ENCODE measurements around the gene AGPAT1.

AGPAT1 gene

DNA sequence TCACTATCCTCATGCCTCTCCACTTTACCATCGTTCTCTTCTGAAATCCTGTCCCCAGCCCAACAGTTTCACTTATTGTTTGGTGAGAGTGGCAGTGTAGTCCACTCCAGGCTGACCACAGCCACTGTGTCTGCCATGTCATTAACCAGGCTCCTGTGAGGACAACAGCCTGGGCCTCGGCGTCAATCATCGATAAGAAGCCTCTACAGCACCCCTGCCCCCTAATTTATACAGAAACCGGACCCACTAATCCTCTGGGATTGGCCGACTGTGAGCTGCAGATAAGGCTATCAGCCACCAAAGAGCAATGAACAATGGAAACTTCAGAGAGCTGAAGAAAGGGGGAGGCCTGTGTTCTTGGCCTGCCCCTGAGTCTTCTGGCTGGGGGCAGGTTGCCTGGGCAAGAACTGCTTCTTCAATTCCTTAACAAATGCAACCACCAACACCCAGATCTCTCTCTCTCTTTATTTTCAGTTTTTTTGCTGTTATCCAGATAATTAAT is 8.1 kb downstream of the AGPAT1 start:
- no peak for DNase-seq

DNA sequence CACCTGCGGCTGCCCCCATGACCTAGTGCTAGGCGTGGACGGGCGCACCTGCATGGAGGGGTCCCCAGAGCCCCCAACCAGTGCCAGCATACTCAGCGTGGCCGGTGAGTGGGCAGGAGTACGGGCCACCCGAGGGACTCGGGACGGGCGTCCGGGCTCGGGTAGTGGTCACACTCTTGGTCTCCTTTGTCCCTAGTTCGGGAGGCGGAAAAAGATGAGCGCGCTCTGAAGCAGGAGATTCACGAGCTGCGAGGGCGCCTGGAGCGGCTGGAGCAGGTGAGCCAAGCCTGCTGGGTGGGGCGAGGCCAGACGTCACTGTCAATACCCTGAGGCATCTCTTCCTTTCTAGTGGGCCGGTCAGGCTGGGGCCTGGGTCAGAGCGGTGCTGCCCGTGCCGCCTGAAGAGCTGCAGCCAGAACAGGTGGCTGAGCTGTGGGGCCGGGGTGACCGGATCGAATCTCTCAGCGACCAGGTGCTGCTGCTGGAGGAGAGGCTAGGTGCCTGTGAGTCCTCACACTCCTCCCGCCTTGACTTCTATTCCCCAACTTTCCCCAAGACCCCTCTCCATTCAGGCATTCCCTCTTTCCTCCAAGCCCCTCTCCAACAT is 8.6 kb downstream of the AGPAT1 start:
- no peak for DNase-seq

DNA sequence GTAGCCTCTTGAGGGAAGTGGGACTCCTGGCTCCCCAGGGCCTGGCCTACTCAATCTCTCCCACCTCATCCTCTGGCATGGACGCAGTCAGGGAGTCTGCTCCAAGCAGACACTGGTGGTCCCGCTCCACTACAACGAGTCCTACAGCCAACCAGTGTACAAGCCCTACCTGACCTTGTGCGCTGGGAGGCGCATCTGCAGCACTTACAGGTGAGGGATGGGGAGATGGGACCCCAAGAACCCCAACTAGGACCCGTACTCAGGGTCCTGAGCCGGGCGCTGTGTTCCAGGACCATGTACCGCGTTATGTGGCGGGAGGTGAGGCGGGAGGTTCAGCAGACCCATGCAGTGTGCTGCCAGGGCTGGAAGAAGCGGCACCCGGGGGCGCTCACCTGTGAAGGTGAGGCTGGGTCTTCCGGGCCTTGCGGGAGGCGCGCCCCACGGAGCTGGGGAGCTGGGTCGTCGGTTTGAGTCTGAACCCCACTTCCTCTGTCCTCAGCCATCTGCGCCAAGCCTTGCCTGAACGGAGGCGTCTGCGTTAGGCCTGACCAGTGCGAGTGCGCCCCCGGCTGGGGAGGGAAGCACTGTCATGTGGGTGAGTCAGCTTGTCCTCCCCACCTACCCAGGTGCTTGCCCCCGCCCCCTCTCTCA is 9.3 kb downstream of the AGPAT1 start:
- no peak for DNase-seq

DNA sequence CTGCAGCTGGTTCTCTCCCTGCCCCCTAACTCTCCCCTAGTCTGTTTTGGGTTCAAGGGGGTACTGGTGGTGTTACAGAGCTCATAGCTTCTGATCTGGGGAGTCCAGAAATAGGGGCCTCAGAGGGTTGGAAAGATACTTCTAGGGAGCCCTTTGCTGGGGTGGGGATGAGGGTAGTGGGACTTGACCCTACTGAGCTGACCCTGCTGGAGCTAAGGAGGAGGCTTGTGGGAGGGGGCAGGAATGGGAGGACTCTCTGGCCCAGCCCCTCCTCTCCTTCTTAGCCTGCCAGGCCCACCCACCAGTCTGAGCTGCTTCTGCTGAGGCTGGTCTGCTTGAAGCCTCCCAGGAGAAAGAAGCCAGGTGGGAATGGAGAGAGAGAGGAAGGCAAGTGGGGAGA is 11.6 kb downstream of the AGPAT1 start, which contains the start of gene EGFL8:
Gene EGFL8, plus strand, starts transcription at position 301 of the 400 bp plus-strand sequence. CDS start 1,571 bp downstream, outside the sequence.
- no peak for DNase-seq

DNA sequence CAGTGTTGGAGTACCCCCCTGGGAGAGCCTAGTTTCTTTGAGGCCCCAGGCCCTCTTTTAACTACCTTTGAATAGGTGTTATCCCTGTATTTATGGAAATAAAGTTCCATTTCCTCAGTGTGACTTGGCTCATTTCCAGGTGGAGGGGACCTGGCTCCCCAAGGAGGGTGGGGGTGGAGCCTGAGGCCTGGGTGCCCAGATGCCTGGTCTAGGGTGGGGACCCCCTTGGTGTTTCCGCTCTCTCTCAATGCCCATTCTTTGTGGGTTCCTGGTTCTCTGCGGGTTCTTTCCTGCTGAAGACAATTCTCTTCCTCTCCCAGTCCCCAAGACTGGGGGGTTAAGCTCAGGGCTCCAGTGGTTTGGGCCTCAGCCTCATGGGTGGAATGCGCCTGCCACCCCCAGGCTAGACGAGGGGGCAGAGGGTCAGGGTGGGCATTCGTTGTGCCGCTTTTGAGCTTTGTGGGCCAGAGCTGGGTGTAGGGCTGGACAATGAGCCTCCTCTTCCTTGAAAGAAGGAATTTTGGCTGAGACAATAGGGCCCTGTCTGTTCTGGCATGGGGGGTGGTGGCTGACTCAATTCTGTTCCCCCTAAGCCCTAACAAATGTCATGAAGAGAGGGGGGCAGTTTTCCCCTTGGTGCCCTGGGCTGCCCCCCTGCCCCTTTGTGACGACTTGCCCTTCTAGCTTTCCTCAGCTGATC is 12.2 kb downstream of the AGPAT1 start:
- no peak for DNase-seq

DNA sequence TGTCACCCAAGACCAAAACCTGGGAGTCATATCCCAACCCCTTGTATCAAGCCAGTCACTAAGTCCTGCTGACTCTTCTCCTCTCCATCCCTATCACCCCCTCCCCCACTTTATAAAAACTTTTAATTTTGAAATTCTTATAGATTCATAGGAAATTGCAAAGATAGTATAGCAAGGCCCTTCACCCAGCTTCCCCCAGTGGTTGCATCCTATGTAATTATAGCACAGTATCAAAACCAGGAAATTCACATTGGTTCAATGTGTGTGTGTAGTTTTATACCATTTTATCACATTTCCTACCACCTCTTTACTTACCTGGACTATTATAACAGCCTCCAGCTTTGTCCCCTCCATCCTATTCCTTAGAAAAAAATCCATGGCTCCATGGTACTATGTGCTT is 17.8 kb downstream of the AGPAT1 start:
- DNase-seq: no peak

DNA sequence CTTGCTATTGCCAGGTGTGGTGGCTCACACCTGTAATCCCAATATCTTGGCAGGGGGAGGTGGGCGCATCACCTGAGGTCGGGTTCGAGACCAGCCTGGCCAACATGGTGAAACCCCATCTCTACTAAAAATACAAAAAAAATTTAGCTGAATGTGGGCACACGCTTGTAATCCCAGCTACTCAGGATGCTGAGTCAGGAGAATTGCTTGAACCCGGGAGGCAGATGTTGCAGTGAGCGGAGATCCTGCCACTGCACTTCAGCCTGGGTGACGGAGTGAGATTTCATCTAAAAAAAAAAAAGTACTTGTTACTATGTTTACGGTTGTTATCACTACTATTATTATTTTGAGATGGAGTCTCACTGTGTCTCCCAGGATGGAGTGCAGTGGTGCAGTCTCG is 19.0 kb downstream of the AGPAT1 start:
- DNase-seq: no peak

DNA sequence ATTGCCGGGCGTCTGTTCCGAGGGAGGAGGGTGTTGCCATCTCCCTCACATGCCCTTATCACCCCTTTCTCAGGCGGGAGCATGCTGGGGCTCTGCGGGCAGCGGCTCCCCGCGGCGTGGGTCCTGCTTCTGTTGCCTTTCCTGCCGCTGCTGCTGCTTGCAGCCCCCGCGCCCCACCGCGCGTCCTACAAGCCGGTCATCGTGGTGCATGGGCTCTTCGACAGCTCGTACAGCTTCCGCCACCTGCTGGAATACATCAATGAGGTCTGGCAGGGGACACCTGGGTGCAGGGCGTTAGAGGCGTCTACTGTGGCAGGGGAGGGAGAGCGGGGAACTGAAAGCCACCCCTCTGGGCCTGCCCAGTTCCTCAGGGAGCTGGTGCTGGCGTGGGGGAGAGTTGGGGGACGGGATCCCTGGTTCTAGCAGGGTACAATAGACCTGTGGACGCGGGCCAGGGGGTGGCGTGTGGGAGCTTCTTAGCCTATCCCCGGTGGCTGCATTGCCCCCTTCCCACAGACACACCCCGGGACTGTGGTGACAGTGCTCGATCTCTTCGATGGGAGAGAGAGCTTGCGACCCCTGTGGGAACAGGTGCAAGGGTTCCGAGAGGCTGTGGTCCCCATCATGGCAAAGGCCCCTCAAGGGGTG is 21.2 kb downstream of the AGPAT1 start:
- DNase-seq: peak; percentile 57

DNA sequence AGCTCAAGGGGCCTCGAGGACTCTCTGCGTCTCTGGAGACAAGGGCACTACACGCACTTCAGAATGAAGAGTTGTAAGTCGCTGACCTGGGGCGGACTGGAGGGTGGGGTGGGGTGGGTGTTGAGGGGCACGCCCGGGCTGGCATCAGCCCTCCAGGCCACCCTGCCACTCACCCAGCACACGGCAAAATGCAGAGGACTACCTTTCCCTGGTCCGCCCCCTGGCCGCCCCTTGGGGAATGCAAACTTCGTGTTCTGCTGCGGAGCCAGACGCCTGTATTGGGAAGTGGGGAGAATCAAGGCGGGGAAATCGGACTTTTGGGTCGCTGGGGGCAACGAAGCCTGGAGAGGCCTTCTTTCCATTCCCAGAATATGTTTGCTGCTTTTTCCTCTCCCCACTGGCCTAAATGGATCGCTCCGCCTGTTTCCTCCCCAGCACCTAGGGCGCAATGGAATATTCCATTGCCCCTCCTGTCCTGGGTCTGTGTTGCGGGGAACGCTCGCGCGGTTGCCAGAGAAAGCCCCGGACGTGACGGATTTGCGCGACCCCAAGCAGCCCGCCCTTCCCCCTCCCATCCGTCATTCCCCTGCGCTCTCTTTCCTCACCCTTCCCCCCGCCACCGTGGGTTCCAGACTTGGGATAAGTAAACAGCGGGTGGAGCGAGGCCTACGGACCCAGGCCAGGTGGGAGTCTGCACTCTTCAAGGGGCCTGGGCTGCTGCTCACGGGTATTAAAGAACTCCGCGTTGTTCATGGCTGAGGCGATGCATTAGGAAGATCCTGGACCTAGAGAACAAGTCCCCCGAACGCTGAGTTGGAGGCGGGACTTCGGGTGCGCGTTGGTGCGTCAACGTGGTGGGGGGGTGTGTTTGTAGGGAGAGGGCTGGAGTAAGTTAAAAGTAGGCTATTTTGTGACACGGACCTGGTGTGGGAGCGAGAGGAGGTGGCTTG is 22.0 kb downstream of the AGPAT1 start, which contains the start of gene PPT2:
Gene PPT2, plus strand, starts transcription at position 578 of the 950 bp plus-strand sequence. CDS start 454 bp downstream, outside the sequence.
- DNase-seq: peak; percentile 69

DNA sequence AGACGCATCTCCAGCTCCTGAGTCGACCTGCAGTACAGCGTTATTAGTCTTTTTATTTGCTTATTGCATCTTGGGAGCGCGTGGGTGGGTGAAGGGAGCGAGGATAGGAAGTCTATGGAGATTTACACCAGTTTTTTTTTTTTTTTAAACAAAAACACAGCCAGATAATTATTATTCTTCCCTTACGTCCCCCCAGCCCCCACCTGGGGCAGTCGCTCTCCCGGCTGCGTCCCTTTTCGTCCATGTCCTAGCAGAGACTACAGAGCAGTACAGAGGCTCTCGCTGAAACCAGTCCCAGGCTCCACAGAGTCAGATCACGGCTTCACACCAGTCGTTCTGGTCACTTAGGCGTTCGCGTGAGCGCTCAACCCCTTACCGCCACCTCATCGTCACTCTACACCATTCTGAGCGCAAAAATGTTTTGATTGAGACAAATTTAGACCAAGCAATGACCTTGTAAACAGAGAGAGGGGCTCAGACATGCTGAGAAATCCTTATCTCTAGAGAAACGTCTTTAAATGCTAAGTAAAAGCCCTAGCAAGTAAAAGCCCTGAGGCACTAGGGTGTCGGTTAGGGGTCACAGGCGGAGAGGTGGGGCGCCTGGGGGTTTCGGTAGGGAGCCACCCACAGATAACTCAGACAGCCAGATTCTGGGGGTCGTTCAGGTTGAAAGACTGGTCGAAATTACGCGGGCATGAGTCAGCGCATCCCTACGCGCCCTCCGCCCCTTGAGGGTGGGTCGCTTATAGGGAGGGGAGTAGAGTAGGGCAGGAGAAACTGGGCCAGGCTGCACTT is 22.9 kb downstream of the AGPAT1 start:
- no peak for DNase-seq

DNA sequence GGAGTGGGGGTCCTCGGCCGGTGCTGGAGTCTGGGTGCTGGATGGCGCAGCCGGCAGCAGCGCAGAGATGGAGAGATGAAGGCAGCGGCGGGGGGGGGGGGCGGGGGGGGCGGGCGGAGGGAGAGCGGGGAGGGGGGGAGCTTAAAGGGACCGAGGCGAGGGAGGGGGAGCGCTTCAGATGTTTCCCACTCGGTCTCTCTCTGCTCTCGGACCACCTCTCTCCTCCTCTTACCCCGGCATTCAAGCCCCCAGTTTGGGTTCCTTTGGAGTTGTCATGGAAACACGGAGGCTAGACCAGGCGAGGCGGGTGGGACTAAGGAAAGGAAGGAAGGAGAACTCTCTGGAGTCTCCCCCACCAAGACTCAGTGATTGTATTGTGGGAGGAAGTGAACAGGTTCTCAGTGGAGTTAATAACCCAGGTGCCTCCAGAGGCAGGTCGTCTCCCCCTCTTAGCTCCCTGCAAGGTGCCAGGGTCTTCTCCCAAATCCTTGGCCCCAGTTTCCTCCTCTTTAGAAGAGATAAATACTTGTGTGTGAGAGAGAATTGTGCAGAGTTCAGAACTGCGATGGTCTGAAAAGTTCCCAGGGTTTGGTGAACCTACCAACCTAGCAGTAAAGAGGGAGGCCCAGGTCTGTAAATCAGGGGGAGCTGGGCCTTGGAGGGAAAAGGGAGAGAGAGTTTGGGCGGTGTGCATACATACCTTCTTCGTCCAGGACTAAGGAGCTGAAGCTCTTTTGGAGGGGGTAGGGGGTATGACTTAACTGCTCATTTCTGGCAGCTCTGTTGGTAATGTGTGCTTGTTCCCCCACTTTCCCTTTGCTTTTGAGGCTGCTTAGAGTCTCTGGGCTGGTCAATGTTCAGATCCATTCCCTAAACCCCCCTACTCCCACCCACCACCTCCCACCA is 23.8 kb downstream of the AGPAT1 start, which contains the start of gene PRRT1:
Gene PRRT1, minus strand, starts transcription at position 77 of the 906 bp plus-strand sequence. CDS start 112 bp downstream, outside the sequence.
- DNase-seq: no peak

DNA sequence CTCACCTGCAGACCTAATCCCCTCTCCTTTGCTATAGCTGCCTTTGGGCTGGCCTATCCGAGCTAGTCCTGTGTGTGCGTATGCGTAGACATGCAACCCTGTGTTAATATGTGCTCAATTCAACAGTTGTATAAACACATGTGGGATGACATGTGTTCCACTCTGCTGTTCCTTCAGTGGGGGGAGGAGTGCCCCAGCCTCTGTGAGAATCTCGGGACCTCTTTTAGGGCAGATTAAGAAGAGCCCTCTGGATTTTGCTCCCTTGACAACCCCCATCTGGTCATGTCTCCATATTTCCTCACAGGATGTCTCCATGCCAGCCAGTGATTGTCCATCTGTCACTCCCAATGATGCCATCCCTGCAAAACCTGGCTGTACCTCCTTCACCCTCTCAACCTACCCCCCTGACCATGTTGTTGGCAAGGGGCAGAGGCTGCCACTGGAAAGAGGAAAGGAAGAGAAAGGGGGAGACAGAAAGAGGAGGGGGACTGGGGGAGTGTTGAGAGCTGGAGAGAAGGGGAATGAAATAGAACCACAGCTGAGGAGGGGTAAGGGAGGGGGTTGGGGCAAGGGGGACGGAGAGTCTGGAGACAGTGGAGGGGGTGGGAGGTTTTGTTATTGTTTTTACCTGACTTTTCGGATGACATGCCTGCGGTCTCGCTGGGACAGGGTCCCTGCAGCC is 24.6 kb downstream of the AGPAT1 start:
- DNase-seq: no peak

DNA sequence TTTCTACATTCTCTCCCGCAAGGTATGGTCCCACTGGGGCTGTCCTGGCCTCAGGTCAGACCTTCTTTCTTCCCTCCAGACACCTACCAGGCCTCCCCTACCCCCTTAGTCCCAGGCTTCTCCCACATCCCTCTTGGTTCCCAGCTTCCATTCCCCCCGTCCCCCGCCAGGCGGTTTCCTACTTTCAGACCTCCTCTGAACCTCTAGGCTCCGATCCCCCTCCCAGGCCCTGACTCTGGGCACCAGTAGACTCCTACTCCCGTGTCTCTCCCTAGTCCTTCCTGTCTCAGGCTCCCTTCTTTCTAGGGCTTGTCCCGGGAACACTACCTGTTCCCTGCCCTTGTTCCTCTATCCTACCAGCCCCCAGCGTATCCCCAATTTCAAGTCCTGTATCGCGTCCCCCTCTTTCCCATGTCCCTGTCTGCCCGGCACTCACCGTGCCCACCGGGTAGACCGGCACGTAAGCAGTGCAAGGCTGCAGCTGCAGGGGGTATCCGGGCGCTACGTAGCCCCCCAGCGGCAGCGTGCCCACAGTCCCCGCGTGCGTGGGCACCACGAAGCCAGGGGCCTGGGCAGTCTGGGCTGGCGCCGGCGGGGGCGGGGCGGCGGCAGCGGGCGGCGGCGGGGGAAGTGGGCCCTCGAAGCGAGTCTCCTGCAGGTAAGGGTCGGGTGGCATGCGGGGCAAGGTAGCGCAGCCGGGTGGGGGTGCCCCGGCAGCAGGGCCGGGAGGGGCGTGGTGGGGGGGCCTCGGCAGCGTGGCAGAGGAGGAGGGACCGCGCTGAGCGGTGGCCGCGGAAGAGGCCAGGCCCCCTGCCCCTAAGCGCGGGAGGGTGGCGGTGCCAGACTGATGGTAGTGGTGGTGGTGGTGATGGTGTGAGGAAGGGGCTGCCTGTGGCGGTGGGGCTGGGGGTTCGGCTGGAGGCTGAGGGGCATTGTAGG is 25.7 kb downstream of the AGPAT1 start:
- no peak for DNase-seq

DNA sequence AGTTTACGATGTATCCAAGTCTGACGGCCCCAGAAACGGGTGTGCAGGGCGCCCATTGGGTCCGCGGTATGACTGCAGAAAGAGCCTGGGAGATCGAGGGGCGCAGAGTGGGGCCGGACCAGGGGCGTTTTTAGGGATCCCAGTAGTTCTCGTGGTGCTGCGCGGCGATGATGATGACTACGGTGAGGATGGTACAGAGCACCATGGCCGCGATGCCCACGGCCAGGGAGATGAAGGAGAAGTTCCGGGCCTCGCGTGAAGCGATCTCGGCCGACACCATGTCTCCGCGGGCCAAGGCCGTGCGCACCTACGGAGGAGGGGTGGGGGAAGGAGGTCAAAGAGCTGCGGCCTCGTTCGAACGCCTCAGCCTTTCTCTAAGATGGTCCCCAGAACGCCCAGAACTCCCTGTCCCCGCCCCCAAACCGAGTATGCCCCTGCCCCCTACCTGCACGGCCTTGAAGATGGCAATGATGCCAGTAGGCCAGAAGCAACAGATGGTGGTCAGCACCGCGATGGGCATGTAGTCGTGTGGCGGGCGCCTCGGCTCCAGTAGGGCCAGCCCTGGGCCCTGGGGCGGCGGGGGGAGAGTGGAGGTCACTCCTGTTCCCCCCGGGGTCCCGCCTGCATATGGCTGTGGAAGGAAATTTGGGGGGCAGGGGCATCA is 26.7 kb downstream of the AGPAT1 start:
- no peak for DNase-seq

DNA sequence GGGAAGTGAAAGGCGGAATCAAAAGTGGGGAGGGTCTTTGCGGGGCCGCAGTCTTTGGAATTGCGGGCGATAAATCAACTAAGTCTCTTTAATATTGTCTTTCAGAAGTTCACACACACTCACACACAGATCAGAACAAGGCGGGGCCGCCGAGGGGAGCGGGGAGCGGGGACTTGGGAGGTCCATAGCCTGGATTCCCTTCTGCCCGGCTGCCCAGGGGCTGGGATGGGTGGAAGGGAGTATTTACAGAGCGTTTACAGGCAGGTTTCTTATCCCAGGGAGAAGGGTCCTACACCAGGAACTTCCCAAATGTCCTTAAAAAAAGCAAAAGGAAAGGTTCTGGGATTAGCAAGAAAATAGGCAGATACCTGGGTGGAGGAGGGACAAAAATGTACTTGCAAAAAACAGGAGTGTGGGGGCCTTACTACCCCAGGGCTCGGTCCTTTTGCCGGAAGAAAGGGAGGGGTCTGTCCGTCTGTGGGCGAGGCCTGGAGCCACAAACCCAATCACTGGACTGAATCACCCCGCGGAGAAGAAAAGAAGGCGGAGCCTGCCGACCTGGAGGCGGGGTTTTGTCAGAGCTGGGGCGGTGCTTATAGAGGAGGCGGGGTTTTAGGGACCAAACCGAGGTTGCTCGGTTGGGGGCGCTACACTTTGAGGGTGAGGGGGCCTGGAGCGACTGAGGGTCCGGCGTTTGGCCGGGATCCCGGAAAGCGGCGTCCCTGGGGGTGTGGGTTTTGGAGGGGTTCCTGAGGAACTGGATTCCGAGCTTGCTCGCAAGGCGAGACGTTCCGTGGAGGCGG is 27.4 kb downstream of the AGPAT1 start:
- peak; percentile 73 for DNase-seq

DNA sequence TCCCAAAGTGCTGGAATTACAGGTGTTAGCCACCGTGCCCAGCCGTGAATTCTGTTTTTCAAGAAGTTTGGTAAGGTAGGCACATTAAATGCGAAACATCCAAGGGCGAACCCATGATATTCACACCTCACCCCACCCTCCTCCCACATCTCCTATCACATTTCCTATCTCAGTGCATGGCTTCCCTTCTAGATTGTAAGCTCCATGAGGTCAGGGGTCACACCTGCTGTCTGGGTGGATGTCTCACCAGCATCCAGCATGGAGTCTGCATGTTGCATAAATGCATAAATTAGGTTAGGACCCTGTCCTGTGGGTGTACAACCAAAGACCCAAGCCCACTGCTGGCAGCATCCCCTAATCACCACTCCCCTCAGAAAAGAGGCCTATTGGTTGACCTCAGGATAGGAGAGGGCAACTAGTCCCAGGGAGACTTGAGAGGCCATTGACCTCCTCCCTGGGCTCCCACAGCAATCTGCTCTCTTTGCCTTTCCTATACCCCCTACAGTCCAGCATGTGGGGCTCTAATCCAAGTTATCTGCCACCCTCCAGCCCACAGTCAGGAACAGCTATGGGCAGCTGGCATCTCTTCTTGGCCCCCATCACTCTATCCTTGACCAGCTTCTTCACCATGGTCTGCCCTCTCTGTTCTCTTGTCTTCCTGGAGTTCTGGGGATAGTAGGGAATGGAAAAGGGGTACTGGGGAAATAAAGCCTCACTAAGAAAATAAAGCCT is 28.3 kb downstream of the AGPAT1 start:
- DNase-seq: no peak
